HUDEP-2 (cell line): ENCODE results near the gene RALGAPA2.
"Not testable (repeated sequence)": the region's sequence is repeated elsewhere in the genome, so short reads cannot be mapped to it uniquely, and the experiment has no call there.

Experiments used
- DNase-seq, 76 experiments: peaks; one replicate each; lab custom pipeline; 2025; ENCODE audit not compliant: unreplicated experiment in 76 of 76; lab: John Stamatoyannopoulos, UW

Gene RALGAPA2

GRCh38 chr20:20548527-20549266 lies 163.7 kb downstream of the RALGAPA2 start:
- no peak for DNase-seq

- no peak for DNase-seq
Observed at GRCh38 chr20:20547876-20548266, 164.6 kb downstream of the RALGAPA2 start.

- no peak for DNase-seq
Observed at GRCh38 chr20:20547221-20547875, 165.1 kb downstream of the RALGAPA2 start.

GRCh38 chr20:20546402-20546801 lies 166.0 kb downstream of the RALGAPA2 start:
- DNase-seq = no peak

GRCh38 chr20:20543348-20543747 lies 169.1 kb downstream of the RALGAPA2 start:
- not testable (repeated sequence) for DNase-seq

- DNase-seq = no peak
Observed at GRCh38 chr20:20536240-20536933, 176.1 kb downstream of the RALGAPA2 start.

GRCh38 chr20:20535051-20535450 lies 177.4 kb downstream of the RALGAPA2 start:
- no peak for DNase-seq

- no peak for DNase-seq
Observed at GRCh38 chr20:20531283-20531682, 181.2 kb downstream of the RALGAPA2 start.

GRCh38 chr20:20530428-20531151 lies 181.9 kb downstream of the RALGAPA2 start:
- DNase-seq = no peak

GRCh38 chr20:20529597-20529996 lies 182.8 kb downstream of the RALGAPA2 start:
- no peak for DNase-seq

GRCh38 chr20:20528861-20529260 lies 183.6 kb downstream of the RALGAPA2 start:
- DNase-seq = no peak

- DNase-seq = no peak
Observed at GRCh38 chr20:20527661-20528060, 184.8 kb downstream of the RALGAPA2 start.

- DNase-seq = no peak
Observed at GRCh38 chr20:20525756-20526155, 186.7 kb downstream of the RALGAPA2 start.

- DNase-seq = no peak
Observed at GRCh38 chr20:20525214-20525613, 187.2 kb downstream of the RALGAPA2 start.

GRCh38 chr20:20524756-20525155 lies 187.7 kb downstream of the RALGAPA2 start:
- peak in 6 of 76 experiments; percentile 2 to 20 (median 9) for DNase-seq

- no peak for DNase-seq
Observed at GRCh38 chr20:20521736-20522135, 190.7 kb downstream of the RALGAPA2 start.

- no peak for DNase-seq
Observed at GRCh38 chr20:20520776-20521175, 191.7 kb downstream of the RALGAPA2 start.

GRCh38 chr20:20519269-20519668 lies 193.2 kb downstream of the RALGAPA2 start:
- DNase-seq = no peak

GRCh38 chr20:20518263-20518662 lies 194.2 kb downstream of the RALGAPA2 start:
- no peak for DNase-seq

- DNase-seq = no peak
Observed at GRCh38 chr20:20517296-20517695, 195.1 kb downstream of the RALGAPA2 start.

- no peak for DNase-seq
Observed at GRCh38 chr20:20513720-20514119, 198.7 kb downstream of the RALGAPA2 start.
